Erythroblast (primary cell): ENCODE measurements around the gene SLC39A11.
"Not testable (repeated sequence)": the region's sequence is repeated elsewhere in the genome, so short reads cannot be mapped to it uniquely, and the experiment has no call there.

Source experiments
- GATA1 ChIP-seq: IDR thresholded peaks from 2 replicates; pipeline ENCODE4 v1.6.1; 2011; ENCODE audit warnings: low read depth, mild to moderate bottlenecking, control low read depth, low read length, moderate library complexity
- POLR2A ChIP-seq: IDR thresholded peaks from 2 replicates; pipeline ENCODE4 v1.6.1; 2011; ENCODE audit warnings: mild to moderate bottlenecking, low read length

- not testable (repeated sequence) for TF ChIP-seq POLR2A, GATA1
Measured at GRCh38 chr17:72896288-72896687, 196.2 kb downstream of the SLC39A11 start.
